HEK293T (cell line): ENCODE measurements around the gene STRAP.

ENCODE experiments used
- ARNT ChIP-seq: fragments of 450-650 bp; IDR thresholded peaks from 2 replicates; pipeline ENCODE4 v1.6.1; 2017; ENCODE audit warnings: mild to moderate bottlenecking
- CTBP1 ChIP-seq: fragments of 450-650 bp; IDR thresholded peaks from 2 replicates; pipeline ENCODE4 v1.6.1; 2016; ENCODE audit warnings: borderline replicate concordance
- ELF4 ChIP-seq: fragments of 450-650 bp; IDR thresholded peaks from 2 replicates; pipeline ENCODE4 v1.6.1; 2017; ENCODE audit warnings: antibody characterized with exemption
- FOXA1 ChIP-seq: fragments of 450-650 bp; IDR thresholded peaks from 2 replicates; pipeline ENCODE4 v1.6.1; 2016; ENCODE audit warnings: mild to moderate bottlenecking
- FOXM1 ChIP-seq: fragments of 450-650 bp; IDR thresholded peaks from 2 replicates; pipeline ENCODE4 v1.6.1; 2017; ENCODE audit warnings: mild to moderate bottlenecking, borderline replicate concordance
- L3MBTL2 ChIP-seq: fragments of 450-650 bp; conservative IDR thresholded peaks from 2 replicates; pipeline ENCODE4 v1.6.1; 2016; ENCODE audit warnings: mild to moderate bottlenecking
- PKNOX1 ChIP-seq: fragments of 450-650 bp; IDR thresholded peaks from 2 replicates; pipeline ENCODE4 v1.6.1; 2016
- SP1 ChIP-seq: fragments of 450-650 bp; IDR thresholded peaks from 2 replicates; pipeline ENCODE4 v1.6.1; 2017
- ZNF384 ChIP-seq: fragments of 450-650 bp; IDR thresholded peaks from 2 replicates; pipeline ENCODE4 v1.6.1; 2016

GRCh38 chr12:15882118-15882971 is at the start of gene STRAP:
- no peak for TF ChIP-seq ARNT
- TF ChIP-seq L3MBTL2: peak; percentile 76
- no peak for TF ChIP-seq SP1
- TF ChIP-seq FOXM1: no peak
- peak; percentile 64 for TF ChIP-seq PKNOX1
- TF ChIP-seq FOXA1: no peak
- no peak for TF ChIP-seq ZNF384
- TF ChIP-seq CTBP1: no peak
- peak; percentile 33; the same call in 1 of the 2 replicates for TF ChIP-seq ELF4
